NK-92 (cell line): ENCODE results near the gene MEDAG.
"Not testable (repeated sequence)": the region's sequence is repeated elsewhere in the genome, so short reads cannot be mapped to it uniquely, and the experiment has no call there.

Experiments used
- DNase-seq: peaks from one replicate; lab custom pipeline; 2025; ENCODE audit not compliant: unreplicated experiment; lab: John Stamatoyannopoulos, UW

The MEDAG gene

DNA sequence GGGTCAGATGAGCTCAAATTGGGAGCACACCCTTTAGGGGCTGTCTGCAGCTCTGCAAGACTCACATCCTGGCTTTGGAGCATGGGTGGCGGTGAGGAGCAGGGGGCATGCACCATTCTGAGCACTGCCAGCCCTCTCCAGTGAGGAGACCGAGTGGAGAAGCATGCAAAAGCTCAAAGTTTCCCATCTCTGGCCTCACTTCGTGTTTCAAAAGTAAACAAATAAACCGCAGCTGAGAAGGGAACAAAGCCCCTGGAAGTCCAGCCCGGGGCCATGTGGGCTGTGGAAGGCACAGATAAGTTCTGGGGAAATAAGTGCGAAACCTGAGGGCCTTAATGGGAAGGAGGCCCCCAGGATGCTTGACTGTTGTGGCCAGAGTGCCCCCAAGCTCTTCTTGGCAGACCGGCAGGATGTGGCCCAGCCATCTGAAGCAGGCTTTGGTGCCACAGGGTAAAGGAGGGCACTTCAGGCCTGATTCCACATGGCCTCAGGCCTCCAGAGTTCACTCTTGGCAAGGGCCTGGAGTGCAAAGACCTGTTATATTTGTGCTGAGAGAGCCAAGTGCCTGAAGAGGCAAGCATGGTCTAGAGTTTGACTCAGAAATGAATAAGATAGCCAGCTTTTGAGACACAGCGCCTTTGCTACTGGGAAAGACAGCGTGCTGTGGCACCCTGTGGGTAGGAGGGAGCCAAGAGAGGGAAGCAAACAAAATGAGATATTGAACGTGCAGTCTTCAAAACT is 1.2 kb downstream of the MEDAG start:
- DNase-seq = no peak

- no peak for DNase-seq
These were observed 2.4 kb downstream of the MEDAG start for GRCh38 chr13:30908416-30908980.

- DNase-seq = no peak
These were observed 4.6 kb downstream of the MEDAG start for GRCh38 chr13:30910676-30911075.

DNA sequence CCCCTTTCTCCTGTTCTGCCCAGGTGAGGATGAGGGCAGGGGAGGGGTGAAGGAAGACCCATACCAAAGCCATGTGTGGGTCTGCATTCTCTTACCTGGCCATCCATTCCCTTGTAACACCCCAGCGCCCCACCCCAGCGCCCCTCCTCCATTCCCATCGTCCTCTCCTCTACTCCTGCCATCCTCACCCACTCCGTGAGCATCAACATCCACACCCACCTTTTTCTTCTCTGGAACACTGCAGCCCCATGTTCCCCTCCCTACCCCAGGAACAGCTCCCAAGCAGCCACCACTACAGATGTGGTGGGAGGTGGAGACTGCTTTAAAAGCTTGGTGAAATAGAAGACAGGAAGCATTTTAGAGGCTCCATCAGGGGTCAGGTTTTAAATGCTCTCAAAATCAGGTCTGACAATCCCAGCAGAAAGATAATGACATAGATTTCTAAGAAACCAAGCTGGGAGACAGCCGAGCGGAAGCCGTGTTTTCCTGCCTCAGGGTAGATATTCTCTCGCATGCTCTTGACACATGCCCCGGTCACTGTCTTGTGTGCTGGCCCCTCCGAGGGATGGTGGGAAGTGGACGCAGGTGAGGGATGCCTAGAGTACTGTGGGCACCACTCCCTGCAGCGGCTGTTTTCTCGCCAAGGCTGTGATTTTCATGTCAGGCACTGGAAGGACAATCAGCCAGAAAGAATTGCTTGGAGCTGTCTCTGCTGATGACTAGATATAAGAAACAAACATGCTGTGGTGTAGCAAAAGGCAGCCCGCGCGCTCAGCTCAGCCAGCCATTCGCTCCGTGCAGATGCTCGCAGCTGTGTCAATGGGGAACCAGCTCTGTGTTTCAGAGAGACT is 9.8 kb downstream of the MEDAG start:
- DNase-seq = no peak

- DNase-seq = no peak
These were observed 10.9 kb downstream of the MEDAG start for GRCh38 chr13:30916991-30917390.

- DNase-seq = no peak
These were observed 12.8 kb downstream of the MEDAG start for GRCh38 chr13:30918662-30919405.

- DNase-seq = no peak
These were observed 14.3 kb downstream of the MEDAG start for GRCh38 chr13:30920162-30920909.

DNA sequence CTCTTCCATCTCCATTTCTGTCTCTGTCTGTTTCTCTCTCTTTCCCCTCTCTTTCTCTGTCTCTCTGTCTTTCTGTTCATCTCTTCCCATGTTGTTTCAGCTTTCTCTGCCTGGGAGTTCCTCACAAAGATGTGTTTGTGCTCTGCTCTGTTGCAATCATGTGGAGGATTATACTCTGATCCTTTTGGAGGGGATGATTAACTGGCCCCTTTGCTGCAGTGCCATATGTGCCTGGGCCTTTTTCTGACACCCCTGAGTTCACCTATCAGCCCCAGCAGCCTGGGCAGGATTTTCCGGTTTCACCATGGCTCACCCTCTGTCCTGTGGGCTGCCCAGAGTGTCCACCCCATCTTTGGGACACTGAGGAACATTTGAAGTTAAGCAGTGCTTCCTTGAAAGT is 17.3 kb downstream of the MEDAG start:
- no peak for DNase-seq

GRCh38 chr13:30924721-30925120 is 18.6 kb downstream of the MEDAG start:
- DNase-seq = no peak

GRCh38 chr13:30925429-30925828 is 19.4 kb downstream of the MEDAG start:
- DNase-seq = no peak

DNA sequence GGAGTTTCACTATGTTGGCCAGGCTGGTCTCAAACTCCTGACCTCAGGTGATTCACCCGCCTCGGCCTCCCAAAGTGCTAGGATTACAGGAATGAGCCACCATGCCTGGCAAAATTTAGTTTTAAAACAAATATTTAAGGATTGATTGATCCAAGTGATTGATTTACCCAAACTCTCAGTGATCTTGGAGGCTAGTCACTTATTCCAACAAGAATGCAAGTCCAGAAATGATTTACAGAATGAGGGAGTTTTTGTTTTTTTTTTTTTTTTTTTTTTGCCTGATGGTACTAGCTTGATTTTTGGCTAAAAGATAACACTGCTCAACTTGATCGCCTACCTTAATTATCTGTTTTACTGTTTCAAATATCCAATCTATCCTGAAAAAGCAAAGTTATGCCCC is 20.7 kb downstream of the MEDAG start:
- no peak for DNase-seq

DNA sequence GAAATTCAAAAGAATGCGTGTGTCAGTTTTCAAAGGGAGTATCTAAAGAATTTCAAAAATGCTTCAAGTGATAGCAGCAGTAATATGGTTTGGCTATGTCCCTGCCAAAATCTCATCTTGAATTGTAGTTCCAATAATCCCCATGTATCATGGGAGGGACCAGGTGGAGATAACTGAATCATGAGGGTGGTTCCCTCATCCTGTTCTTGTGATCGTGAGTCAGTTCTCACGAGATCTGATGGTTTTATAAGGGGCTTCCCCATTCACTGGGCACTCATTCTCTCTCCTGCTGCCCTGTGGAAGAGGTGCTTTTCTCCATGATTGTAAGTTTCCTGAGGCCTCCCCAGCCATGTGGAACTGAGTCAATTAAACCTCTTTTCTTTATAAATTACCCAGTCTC is 21.1 kb downstream of the MEDAG start:
- not testable (repeated sequence) for DNase-seq

DNA sequence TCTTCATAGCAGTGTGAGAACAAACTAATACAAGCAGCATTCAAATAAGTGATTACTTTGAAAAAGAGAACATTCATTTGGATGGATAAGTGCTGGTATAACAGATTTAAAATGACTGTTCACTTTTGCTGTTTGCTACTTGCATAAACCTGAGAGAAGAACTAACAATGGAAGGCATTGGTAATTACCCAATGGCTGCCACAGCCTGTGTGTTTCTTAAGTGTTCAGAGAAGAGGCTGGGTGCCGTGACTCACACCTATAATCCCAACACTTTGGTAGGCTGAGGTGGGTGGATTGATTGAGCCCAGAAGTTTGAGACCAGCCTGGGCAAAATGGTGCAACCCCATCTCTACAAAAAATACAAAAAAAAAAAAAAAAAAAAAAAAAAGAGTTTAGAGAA is 21.5 kb downstream of the MEDAG start:
- no peak for DNase-seq

GRCh38 chr13:30928978-30929377 is 22.9 kb downstream of the MEDAG start:
- DNase-seq = no peak

GRCh38 chr13:30932481-30933353 is 26.6 kb downstream of the MEDAG start, which contains the start of gene TEX26:
Gene TEX26, plus strand, starts transcription at chr13:30932656. Its CDS starts 60 bp downstream, at chr13:30932716.
- no peak for DNase-seq

- DNase-seq = no peak
These were observed 27.2 kb downstream of the MEDAG start for GRCh38 chr13:30933354-30933670.

DNA sequence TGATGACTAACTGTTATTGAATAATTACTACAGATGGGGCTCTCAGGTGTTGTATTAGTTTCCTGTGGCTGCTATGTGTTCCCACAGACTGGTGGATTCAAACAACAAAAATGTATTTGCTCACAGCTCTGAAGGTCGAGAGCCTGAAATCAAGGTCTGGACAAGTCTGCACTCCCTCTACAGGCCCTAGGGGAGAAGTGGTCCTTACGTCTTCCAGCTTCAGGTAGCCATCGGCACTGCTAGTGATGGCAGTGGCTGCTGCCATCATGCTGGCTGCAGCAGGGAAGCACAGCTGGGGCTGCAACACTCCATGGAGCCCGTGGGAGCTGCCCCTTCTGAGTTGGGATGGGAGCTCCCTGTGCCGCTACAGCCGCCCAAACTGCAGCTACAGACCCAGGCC is 28.3 kb downstream of the MEDAG start:
- DNase-seq = no peak

DNA sequence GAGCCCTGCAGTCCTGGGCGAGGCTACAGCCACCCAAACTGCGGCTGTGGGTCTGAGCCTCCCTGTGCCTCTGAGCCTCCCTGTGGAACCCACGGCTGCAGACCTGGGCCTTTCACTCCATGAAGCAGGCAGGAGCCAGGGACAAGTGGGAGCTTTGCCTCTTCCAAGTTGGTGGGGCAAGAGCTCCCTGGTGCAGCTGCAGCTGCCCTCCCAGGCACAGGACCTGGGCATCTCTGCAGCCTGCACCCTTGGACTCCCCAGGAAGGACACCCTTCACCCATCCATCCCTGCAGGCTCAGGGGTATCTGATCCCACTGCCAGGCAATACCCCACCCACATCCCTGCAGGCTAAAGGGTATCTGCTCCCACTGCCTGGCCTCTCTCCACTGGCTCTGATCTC is 28.7 kb downstream of the MEDAG start:
- DNase-seq = no peak

DNA sequence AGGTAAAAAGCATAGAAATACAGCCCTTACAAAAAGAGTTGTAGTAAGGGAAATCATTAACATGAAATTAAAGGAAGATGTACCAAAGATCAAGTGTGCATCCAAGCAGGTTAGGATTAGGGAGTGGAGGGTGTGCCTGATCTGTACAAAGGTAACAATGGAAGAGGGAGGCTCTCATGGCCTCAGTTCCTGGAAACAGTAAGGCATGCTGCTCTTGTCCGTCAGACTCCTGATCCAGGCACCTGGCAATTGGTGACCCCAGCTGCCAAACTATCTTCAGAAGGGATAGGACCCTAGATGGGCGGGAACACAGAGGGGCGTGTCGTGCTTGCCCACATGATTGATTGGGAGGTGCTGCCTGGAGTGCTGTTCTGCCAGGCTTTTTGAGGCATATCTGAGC is 30.9 kb downstream of the MEDAG start:
- no peak for DNase-seq

- no peak for DNase-seq
These were observed 37.8 kb downstream of the MEDAG start for GRCh38 chr13:30943881-30944280.
